ENCODE results near the gene AKAP6. TPM values are rescaled to one million over a fixed set of nuclear protein-coding genes. Genes with fewer than 3 reads are reported as not detected.

The AKAP6 gene
- total and polyA plus RNA-seq, 2 experiments from 2014 or later = 0.38 to 0.42 TPM

- Histone ChIP-seq H3F3A (replicated peaks; ENCODE audit: low read depth) (no peaks in the 10 kb centered on the region), H3K4me3 (no peak overlapping the region), H3K4me1 (ENCODE audit: insufficient read depth) (peaks cover 13% of the 10 kb centered on the region; the same call in 1 of the 2 replicates), H2AFZ (no peak overlapping the region), H3K27ac (ENCODE audit: low read depth) (no peak overlapping the region), H3K4me2 (no peak overlapping the region), H3K9me2 (ENCODE audit: insufficient read depth) (no peaks in the 10 kb centered on the region), H3K27me3 (ENCODE audit: insufficient read depth) (no peaks in the 10 kb centered on the region), H4K20me1 (replicated peaks; ENCODE audit: insufficient read depth) (no peaks in the 10 kb centered on the region), H3K79me2 (replicated peaks; ENCODE audit: insufficient read depth) (no peaks in the 10 kb centered on the region), H3K36me3 (ENCODE audit: insufficient read depth) (no peaks in the 10 kb centered on the region)
- no peaks in the 10 kb centered on the region for H3K36me3 Mint-ChIP-seq (ENCODE audit: low read depth)
- ATAC-seq (no peak), DNase-seq (ENCODE audit: low spot score) (no peak)
- no peak overlapping the region for H3K4me3 Mint-ChIP-seq
- TF ChIP-seq REST (IDR thresholded peaks at IDR 0.05; ENCODE audit: unreplicated experiment) (no peak), STAT1 (IDR thresholded peaks at IDR 0.05; ENCODE audit: unreplicated experiment) (no peak), NANOG (IDR thresholded peaks at IDR 0.05; ENCODE audit: borderline replicate concordance) (no peak), CTCF (conservative IDR thresholded peaks at IDR 0.05; ENCODE audit: low read depth in 2 of 2) (no peak), JUNB (IDR thresholded peaks at IDR 0.05; ENCODE audit: unreplicated experiment) (no peak), ZNF462 (CRISPR knock-in tag; IDR thresholded peaks at IDR 0.05) (no peak), CREB1 (CRISPR knock-in tag; IDR thresholded peaks at IDR 0.05; ENCODE audit: low read depth) (no peak), ETS1 (IDR thresholded peaks at IDR 0.05) (no peak), ZNF331 (CRISPR knock-in tag; IDR thresholded peaks at IDR 0.05; ENCODE audit: low read depth) (no peak), POLR2AphosphoS5 (IDR thresholded peaks at IDR 0.05; ENCODE audit: low read depth) (no peak), ZNF114 (CRISPR knock-in tag; IDR thresholded peaks at IDR 0.05) (no peak), EZH2phosphoT487 (IDR thresholded peaks at IDR 0.05; ENCODE audit: unreplicated experiment) (no peak)
- H3K4me1 Mint-ChIP-seq = peaks cover 20% of the 10 kb centered on the region
- no peak overlapping the region for H3K27ac Mint-ChIP-seq
- no peaks in the 10 kb centered on the region for H3K27me3 Mint-ChIP-seq (ENCODE audit: insufficient read depth, low read depth, poor library complexity)
- no peaks in the 10 kb centered on the region; the same call in 2 of the 3 replicates for H3K9me3 Mint-ChIP-seq
Observed at GRCh38 chr14:32337759-32338158, 8.7 kb downstream of the AKAP6 start.

Measured in GM23338 (cell line).